Measurements from ENCODE around the gene TWSG1.

GRCh38 chr18:9417073-9417851 is 82.7 kb downstream of the TWSG1 start:
- no peak for TF ChIP-seq POLR2AphosphoS5 (IDR thresholded peaks at IDR 0.05; ENCODE audit: low read depth, low read length)
- no peak for TF ChIP-seq POLR2A (IDR thresholded peaks at IDR 0.05; ENCODE audit: low read depth, low read length)
